HFF-Myc (cell line): ENCODE results near the gene TCP11L1.

Experiments
- DNase-seq: peaks from one replicate; pipeline ENCODE4 v3.0.0-alpha.2; 2011; ENCODE audit warnings: low read depth; ENCODE audit errors: extremely low read depth
- H3K4me3 ChIP-seq: replicated peaks from 2 replicates; pipeline ENCODE4 v1.5.1; 2011; ENCODE audit warnings: low read depth, mild to moderate bottlenecking, control low read depth, low read length
- CTCF ChIP-seq: IDR thresholded peaks from 2 replicates; pipeline ENCODE4 v1.5.1; 2012; ENCODE audit warnings: mild to moderate bottlenecking, low read depth, low read length, control low read depth; ENCODE audit errors: missing control alignments

The TCP11L1 gene

GRCh38 chr11:33016654-33017053 lies 22.7 kb upstream of the TCP11L1 start:
- peak overlapping the region; percentile 66 for H3K4me3 ChIP-seq

GRCh38 chr11:33017478-33017877 lies 21.9 kb upstream of the TCP11L1 start:
- DNase-seq = no peak
- TF ChIP-seq CTCF = no peak
- H3K4me3 ChIP-seq = peak overlapping the region; percentile 66

More at GRCh38 chr11:33016654-33017053, 22.7 kb upstream of the TCP11L1 start:
- no peak for TF ChIP-seq CTCF
- no peak for DNase-seq

GRCh38 chr11:33017965-33018364 lies 21.4 kb upstream of the TCP11L1 start:
- no peak for DNase-seq
- TF ChIP-seq CTCF = no peak
- H3K4me3 ChIP-seq = no peak overlapping the region

GRCh38 chr11:33018840-33019239 lies 20.5 kb upstream of the TCP11L1 start:
- H3K4me3 ChIP-seq = no peak overlapping the region
- no peak for TF ChIP-seq CTCF
- no peak for DNase-seq

- TF ChIP-seq CTCF = no peak
- no peak for DNase-seq
- no peak overlapping the region for H3K4me3 ChIP-seq
Measured at GRCh38 chr11:33021501-33021900, 17.9 kb upstream of the TCP11L1 start.

- TF ChIP-seq CTCF = no peak
- no peak for DNase-seq
- no peak overlapping the region for H3K4me3 ChIP-seq
Measured at GRCh38 chr11:33021937-33022336, 17.4 kb upstream of the TCP11L1 start.

GRCh38 chr11:33025339-33025722 lies 14.0 kb upstream of the TCP11L1 start:
- no peak for TF ChIP-seq CTCF
- no peak overlapping the region for H3K4me3 ChIP-seq
- no peak for DNase-seq
